ENCODE data around the gene MAK. TPM values are rescaled to one million over a fixed set of nuclear protein-coding genes. Genes with fewer than 3 reads are reported as not detected.

Gene MAK
- total RNA-seq, 1 experiment from 2014 or later = 0.06 TPM

- Histone ChIP-seq H3K36me3 (ENCODE audit: insufficient read depth, low read length, poor library complexity, severe bottlenecking) (peaks cover 10% of the 10 kb centered on the region), H3K27ac (ENCODE audit: low read depth, low read length, poor library complexity, severe bottlenecking) (no peak overlapping the region), H3K27me3 (replicated peaks; ENCODE audit: insufficient read depth, low read depth, low read length, poor library complexity) (no peaks in the 10 kb centered on the region), H3K9me3 (ENCODE audit: low read depth, low read length, poor library complexity, severe bottlenecking) (no peaks in the 10 kb centered on the region), H3K4me3 (ENCODE audit: low read depth, low read length, poor library complexity, severe bottlenecking) (no peak overlapping the region), H3K4me1 (ENCODE audit: insufficient read depth, low read length, poor library complexity, severe bottlenecking) (no peaks in the 10 kb centered on the region)
- POLR2A ChIA-PET (ENCODE audit: low non-redundant PET) = no interaction called here
- CTCF ChIA-PET = no interaction called here
- intact Hi-C loops (cut with micrococcal nuclease; ENCODE audit: unreplicated experiment) = no loop called here
- DNase-seq (ENCODE audit: low spot score) = no peak
- no peak for TF ChIP-seq CTCF (conservative IDR thresholded peaks at IDR 0.05; ENCODE audit: low read depth, low read length)
- TF ChIP-seq EZH2 (IDR thresholded peaks at IDR 0.05; ENCODE audit: borderline replicate concordance, low read depth, low read length, poor library complexity, severe bottlenecking) = no peak
- no TSS peak for BruUV-seq (replicated peaks)
These were observed 108.1 kb downstream of the MAK start for GRCh38 chr6:10730254-10730653.

- ChIA-PET POLR2A (ENCODE audit: low non-redundant PET) (interaction anchor here (0.7 kb wide), 1 partner anchor 28 kb away, joined by 3 read pairs; no protein-coding TSS in a partner anchor), CTCF (no interaction called here)
- Histone ChIP-seq H3K4me3 (ENCODE audit: low read depth, low read length, poor library complexity, severe bottlenecking) (no peak overlapping the region), H3K27me3 (replicated peaks; ENCODE audit: insufficient read depth, low read depth, low read length, poor library complexity) (no peaks in the 10 kb centered on the region), H3K9me3 (ENCODE audit: low read depth, low read length, poor library complexity, severe bottlenecking) (no peaks in the 10 kb centered on the region), H3K27ac (ENCODE audit: low read depth, low read length, poor library complexity, severe bottlenecking) (no peak overlapping the region), H3K4me1 (ENCODE audit: insufficient read depth, low read length, poor library complexity, severe bottlenecking) (peaks cover 15% of the 10 kb centered on the region), H3K36me3 (ENCODE audit: insufficient read depth, low read length, poor library complexity, severe bottlenecking) (peaks cover 8% of the 10 kb centered on the region)
- intact Hi-C loops (cut with micrococcal nuclease; ENCODE audit: unreplicated experiment) = no loop called here
- no peak for TF ChIP-seq EZH2 (IDR thresholded peaks at IDR 0.05; ENCODE audit: borderline replicate concordance, low read depth, low read length, poor library complexity, severe bottlenecking)
- TF ChIP-seq CTCF (conservative IDR thresholded peaks at IDR 0.05; ENCODE audit: low read depth, low read length) = no peak
- BruUV-seq (replicated peaks) = no TSS peak
- no peak for DNase-seq (ENCODE audit: low spot score)
These were observed 112.6 kb downstream of the MAK start for GRCh38 chr6:10725716-10726115.

GRCh38 chr6:10725044-10725443, 113.3 kb downstream of the MAK start:
- no peaks in the 10 kb centered on the region for H3K27me3 ChIP-seq (replicated peaks; ENCODE audit: insufficient read depth, low read depth, low read length, poor library complexity)
- peaks cover 15% of the 10 kb centered on the region for H3K4me1 ChIP-seq (ENCODE audit: insufficient read depth, low read length, poor library complexity, severe bottlenecking)
- no TSS peak for BruUV-seq (replicated peaks)
- no peak overlapping the region for H3K27ac ChIP-seq (ENCODE audit: low read depth, low read length, poor library complexity, severe bottlenecking)
- TF ChIP-seq EZH2 (IDR thresholded peaks at IDR 0.05; ENCODE audit: borderline replicate concordance, low read depth, low read length, poor library complexity, severe bottlenecking) (no peak), CTCF (conservative IDR thresholded peaks at IDR 0.05; ENCODE audit: low read depth, low read length) (no peak)
- intact Hi-C loops (cut with micrococcal nuclease; ENCODE audit: unreplicated experiment) = no loop called here
- peaks cover 5% of the 10 kb centered on the region for H3K36me3 ChIP-seq (ENCODE audit: insufficient read depth, low read length, poor library complexity, severe bottlenecking)
- H3K4me3 ChIP-seq (ENCODE audit: low read depth, low read length, poor library complexity, severe bottlenecking) = no peak overlapping the region
- POLR2A ChIA-PET (ENCODE audit: low non-redundant PET) = no interaction called here
- no peak for DNase-seq (ENCODE audit: low spot score)
- CTCF ChIA-PET = no interaction called here
- H3K9me3 ChIP-seq (ENCODE audit: low read depth, low read length, poor library complexity, severe bottlenecking) = no peaks in the 10 kb centered on the region

Data from A673 (cell line).